Esophagus muscularis mucosa (tissue), 4 donors: ENCODE data around the gene CFAP157.

Source experiments
- EP300 ChIP-seq: sonication (generic); formaldehyde crosslinking; IDR thresholded peaks from one replicate; pipeline ENCODE4 v1.6.1; 2017; ENCODE audit warnings: antibody characterized with exemption
- POLR2A ChIP-seq: fragments of 450-650 bp; IDR thresholded peaks from one replicate; pipeline ENCODE4 v1.6.1; 2017; ENCODE audit warnings: antibody characterized with exemption, moderate library complexity, mild to moderate bottlenecking, low read depth
- POLR2AphosphoS5 ChIP-seq, 2 donors: sonication (generic); formaldehyde crosslinking; IDR thresholded peaks; one replicate each; pipeline ENCODE4 v1.6.1; 2017; ENCODE audit warnings: antibody characterized with exemption in 2 of 2
- TF ChIP-seq, protein P1 (sequence below), 3 experiments: fragments of 200-600 bp in 2 of 3; fragments of 450-650 bp in 1 of 3; sonication (generic) in 2 of 3; IDR thresholded peaks; one replicate each; pipeline ENCODE4 v1.5.1; 2017 to 2019; ENCODE audit warnings: antibody characterized with exemption in 3 of 3, mild to moderate bottlenecking in 2 of 3, moderate library complexity in 1 of 3

DNA sequence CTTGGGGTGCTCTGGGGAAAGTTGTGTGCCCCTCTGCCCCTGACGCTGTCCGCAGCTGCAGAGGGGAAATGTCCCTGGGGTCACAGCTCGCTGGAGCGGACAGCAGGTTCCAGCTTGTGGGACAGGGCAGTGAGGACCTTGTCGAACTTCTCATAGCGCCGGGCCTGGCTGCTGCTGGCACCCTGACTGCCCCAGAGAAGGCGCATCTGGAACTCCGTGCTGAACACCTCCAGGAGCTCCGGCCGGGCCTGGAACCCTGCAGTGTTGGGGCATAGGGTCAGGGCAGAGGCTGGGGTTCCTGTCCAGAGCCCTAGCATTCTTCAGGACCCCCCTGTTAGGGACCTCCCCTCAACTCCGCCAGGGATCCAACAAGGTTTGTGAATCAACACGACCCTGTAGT lies 31.9 kb downstream of the CFAP157 start:
- TF ChIP-seq, protein P1, sequence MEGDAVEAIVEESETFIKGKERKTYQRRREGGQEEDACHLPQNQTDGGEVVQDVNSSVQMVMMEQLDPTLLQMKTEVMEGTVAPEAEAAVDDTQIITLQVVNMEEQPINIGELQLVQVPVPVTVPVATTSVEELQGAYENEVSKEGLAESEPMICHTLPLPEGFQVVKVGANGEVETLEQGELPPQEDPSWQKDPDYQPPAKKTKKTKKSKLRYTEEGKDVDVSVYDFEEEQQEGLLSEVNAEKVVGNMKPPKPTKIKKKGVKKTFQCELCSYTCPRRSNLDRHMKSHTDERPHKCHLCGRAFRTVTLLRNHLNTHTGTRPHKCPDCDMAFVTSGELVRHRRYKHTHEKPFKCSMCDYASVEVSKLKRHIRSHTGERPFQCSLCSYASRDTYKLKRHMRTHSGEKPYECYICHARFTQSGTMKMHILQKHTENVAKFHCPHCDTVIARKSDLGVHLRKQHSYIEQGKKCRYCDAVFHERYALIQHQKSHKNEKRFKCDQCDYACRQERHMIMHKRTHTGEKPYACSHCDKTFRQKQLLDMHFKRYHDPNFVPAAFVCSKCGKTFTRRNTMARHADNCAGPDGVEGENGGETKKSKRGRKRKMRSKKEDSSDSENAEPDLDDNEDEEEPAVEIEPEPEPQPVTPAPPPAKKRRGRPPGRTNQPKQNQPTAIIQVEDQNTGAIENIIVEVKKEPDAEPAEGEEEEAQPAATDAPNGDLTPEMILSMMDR (IDR thresholded peaks at IDR 0.05), result no peak
- TF ChIP-seq POLR2AphosphoS5 (IDR thresholded peaks at IDR 0.05), result no peak
- TF ChIP-seq EP300, result no peak
- TF ChIP-seq POLR2A, result no peak
